GM23338 (cell line): Measurements from ENCODE around the gene SELENOV. TPM values are rescaled to one million over a fixed set of nuclear protein-coding genes. Genes with fewer than 3 reads are reported as not detected.

ENCODE experiments used
- ATAC-seq: fragments of 200-7000 bp; cut with Tn5 transposase; 3 replicates; pipeline ENCODE4 v1.9.1; 2020
- DNase-seq: peaks from one replicate; pipeline ENCODE4 v3.0.0-alpha.2; 2015; ENCODE audit warnings: low spot score
- H2AFZ ChIP-seq: fragments of 200-600 bp; sonication (generic); 2 replicates; pipeline ENCODE4 v1.8.0; 2016; ENCODE audit warnings: antibody characterized with exemption, mild to moderate bottlenecking, moderate library complexity
- H3F3A ChIP-seq: fragments of 200-600 bp; sonication (generic); replicated peaks from 2 replicates; pipeline ENCODE4 v1.8.0; 2017; ENCODE audit warnings: antibody characterized with exemption, mixed run types, low read depth
- H3K27ac ChIP-seq: fragments of 200-600 bp; sonication (generic); 2 replicates; pipeline ENCODE4 v1.6.1; 2016; ENCODE audit warnings: low read depth
- H3K27me3 ChIP-seq: fragments of 200-600 bp; sonication (generic); 2 replicates; pipeline ENCODE4 v1.8.0; 2016; ENCODE audit warnings: mild to moderate bottlenecking, mixed run types, moderate library complexity; ENCODE audit not compliant: insufficient read depth
- H3K36me3 ChIP-seq: fragments of 200-600 bp; sonication (generic); 2 replicates; pipeline ENCODE4 v1.8.0; 2016; ENCODE audit warnings: mild to moderate bottlenecking; ENCODE audit not compliant: insufficient read depth
- H3K4me1 ChIP-seq: fragments of 200-600 bp; sonication (generic); 2 replicates; pipeline ENCODE4 v1.8.0; 2016; ENCODE audit warnings: mild to moderate bottlenecking, moderate library complexity; ENCODE audit not compliant: insufficient read depth
- H3K4me2 ChIP-seq: fragments of 200-600 bp; sonication (generic); 2 replicates; pipeline ENCODE4 v1.7.1; 2017; ENCODE audit warnings: mixed run types
- H3K4me3 ChIP-seq: fragments of 200-600 bp; sonication (generic); 2 replicates; pipeline ENCODE4 v1.6.1; 2016; ENCODE audit warnings: mixed run types
- H3K79me2 ChIP-seq: fragments of 200-600 bp; sonication (generic); replicated peaks from 2 replicates; pipeline ENCODE4 v1.8.0; 2017; ENCODE audit warnings: mild to moderate bottlenecking; ENCODE audit not compliant: insufficient read depth
- H3K9me2 ChIP-seq: fragments of 200-600 bp; sonication (generic); 2 replicates; pipeline ENCODE4 v1.8.0; 2017; ENCODE audit not compliant: insufficient read depth
- H4K20me1 ChIP-seq: fragments of 200-600 bp; sonication (generic); replicated peaks from 2 replicates; pipeline ENCODE4 v1.8.0; 2017; ENCODE audit warnings: mild to moderate bottlenecking; ENCODE audit not compliant: insufficient read depth
- H3K27ac Mint-ChIP-seq: 2 replicates; pipeline ENCODE4 v1.8.0; 2020; ENCODE audit warnings: inconsistent platforms, mild to moderate bottlenecking, moderate library complexity, mixed read lengths
- H3K27me3 Mint-ChIP-seq: 3 replicates; pipeline ENCODE4 v1.8.0; 2022; ENCODE audit warnings: low read depth, mild to moderate bottlenecking, moderate library complexity, mixed read lengths, inconsistent platforms; ENCODE audit not compliant: insufficient read depth, poor library complexity
- H3K36me3 Mint-ChIP-seq: 3 replicates; pipeline ENCODE4 v1.8.0; 2021; ENCODE audit warnings: low read depth, mild to moderate bottlenecking, inconsistent platforms, moderate library complexity, mixed read lengths
- H3K4me1 Mint-ChIP-seq: 3 replicates; pipeline ENCODE4 v1.8.0; 2020; ENCODE audit warnings: mild to moderate bottlenecking, inconsistent platforms, mixed read lengths
- H3K4me3 Mint-ChIP-seq: 3 replicates; pipeline ENCODE4 v1.8.0; 2021; ENCODE audit warnings: moderate library complexity, mild to moderate bottlenecking, inconsistent platforms, mixed read lengths
- H3K9me3 Mint-ChIP-seq: 3 replicates; pipeline ENCODE4 v1.8.0; 2020; ENCODE audit warnings: moderate library complexity, mild to moderate bottlenecking, inconsistent platforms, mixed read lengths
- ETS1 ChIP-seq: IDR thresholded peaks from 2 replicates; pipeline ENCODE4 v1.6.1; 2016; ENCODE audit warnings: antibody characterized with exemption
- EZH2 ChIP-seq: fragments of 200-600 bp; sonication (generic); IDR thresholded peaks from one replicate; pipeline ENCODE4 v1.8.0; 2017; ENCODE audit warnings: antibody characterized with exemption, mild to moderate bottlenecking, low read depth; ENCODE audit not compliant: unreplicated experiment
- EZH2phosphoT487 ChIP-seq: fragments of 200-600 bp; sonication (generic); IDR thresholded peaks from one replicate; pipeline ENCODE4 v1.8.1; 2018; ENCODE audit warnings: antibody characterized with exemption; ENCODE audit not compliant: unreplicated experiment
- JUNB ChIP-seq: IDR thresholded peaks from one replicate; pipeline ENCODE4 v1.6.1; 2016; ENCODE audit warnings: antibody characterized with exemption; ENCODE audit not compliant: unreplicated experiment
- NANOG ChIP-seq: IDR thresholded peaks from 2 replicates; pipeline ENCODE4 v1.6.1; 2016; ENCODE audit warnings: antibody characterized with exemption, borderline replicate concordance
- REST ChIP-seq: IDR thresholded peaks from one replicate; pipeline ENCODE4 v1.6.1; 2018; ENCODE audit warnings: antibody characterized with exemption; ENCODE audit not compliant: unreplicated experiment
- STAT1 ChIP-seq: IDR thresholded peaks from one replicate; pipeline ENCODE4 v1.6.1; 2016; ENCODE audit warnings: antibody characterized with exemption; ENCODE audit not compliant: unreplicated experiment
- ZNF114 ChIP-seq: fragments of 250-450 bp; sonication (Bioruptor Pico); IDR thresholded peaks from 2 replicates; pipeline ENCODE4 v1.5.0; 2020; ENCODE audit warnings: mild to moderate bottlenecking, moderate library complexity
- ZNF331 ChIP-seq: fragments of 250-450 bp; sonication (Bioruptor Pico); IDR thresholded peaks from 2 replicates; pipeline ENCODE4 v1.5.0; 2020; ENCODE audit warnings: low read depth, mild to moderate bottlenecking, moderate library complexity
- ZNF462 ChIP-seq: fragments of 250-450 bp; sonication (Bioruptor Pico); IDR thresholded peaks from 2 replicates; pipeline ENCODE4 v1.5.0; 2020; ENCODE audit warnings: mild to moderate bottlenecking, moderate library complexity
- polyA plus RNA-seq: library from polyadenylated mRNA; unstranded; fragments of >200 nt; fragmentation: Nextera tagmentation; extraction: Ambion mirVana; gene quantifications from 2 replicates; pipeline ENCODE4 v1.2.1, GENCODE V29; 2016
- total RNA-seq: library from RNA; depleted of rRNA; stranded (reverse); fragments of >200 nt; shearing (Covaris generic); gene quantifications from 2 replicates; pipeline ENCODE4 v1.2.3, GENCODE V29; 2014

Gene SELENOV
- total and polyA plus RNA-seq, 2 experiments from 2014 or later, result 8.0 to 8.7 TPM

GRCh38 chr19:39518975-39519374 is 4.0 kb downstream of the SELENOV start (continued):
- TF ChIP-seq ETS1, result no peak

GRCh38 chr19:39520541-39521484 is 5.9 kb downstream of the SELENOV start:
- H3K36me3 Mint-ChIP-seq, result peaks cover 42% of the 10 kb centered on the region
- no peak overlapping the region for H2AFZ ChIP-seq
- TF ChIP-seq JUNB (no peak), NANOG (no peak), ZNF462 (CRISPR knock-in tag) (no peak), REST (no peak), ETS1 (no peak), EZH2phosphoT487 (no peak), ZNF331 (no peak), EZH2 (no peak), STAT1 (no peak), ZNF114 (CRISPR knock-in tag) (no peak)

More at GRCh38 chr19:39520541-39521484, 5.9 kb downstream of the SELENOV start:
- no peak overlapping the region for H3K4me2 ChIP-seq
- Mint-ChIP-seq H3K27me3 (peaks cover 15% of the 10 kb centered on the region), H3K27ac (no peak overlapping the region), H3K4me3 (no peak overlapping the region), H3K9me3 (peaks cover 9% of the 10 kb centered on the region), H3K4me1 (peaks cover 25% of the 10 kb centered on the region)
- ATAC-seq, result no peak
- H3K9me2 ChIP-seq, result no peaks in the 10 kb centered on the region
- peaks cover 16% of the 10 kb centered on the region for H3K79me2 ChIP-seq
- H3K36me3 ChIP-seq, result no peaks in the 10 kb centered on the region; the same call in 1 of the 2 replicates
- H3F3A ChIP-seq, result 0 out of 2 replicates have a peak, but pooled peaks cover 3% of the 10 kb centered on the region
- no peak for DNase-seq
- no peaks in the 10 kb centered on the region for H3K27me3 ChIP-seq
- H3K4me3 ChIP-seq, result no peak overlapping the region
- H3K27ac ChIP-seq, result no peak overlapping the region
- H4K20me1 ChIP-seq, result peaks cover 11% of the 10 kb centered on the region; the same call in 1 of the 2 replicates
- peaks cover 15% of the 10 kb centered on the region; the same call in 1 of the 2 replicates for H3K4me1 ChIP-seq
